Activated T-helper 1 cell treated with anti-CD3 and anti-CD28 coated beads, Interleukin-12 subunit alpha, Interleukin-12 subunit beta, Interleukin-2, Interleukin-4 antibody, amounts not matched to agents 30 ng/mL and 10 ng/mL and 1 ng/mL, durations not matched to agents 14 hours and 24 hours and 36 hours (primary cell): ENCODE results near the gene PHACTR3. TPM values are rescaled to one million over a fixed set of nuclear protein-coding genes. Genes with fewer than 3 reads are reported as not detected.
"Not testable (repeated sequence)": the region's sequence is repeated elsewhere in the genome, so short reads cannot be mapped to it uniquely, and the experiment has no call there.

Experiments
- DNase-seq: peaks from one replicate; pipeline ENCODE4 v3.0.0; 2021; ENCODE audit warnings: low spot score
- H3K27ac Mint-ChIP-seq: one replicate; pipeline ENCODE4 v1.8.0; 2021; ENCODE audit warnings: mild to moderate bottlenecking, mixed read lengths
- H3K27me3 Mint-ChIP-seq: one replicate; pipeline ENCODE4 v1.8.0; 2022; ENCODE audit warnings: mild to moderate bottlenecking, moderate library complexity, mixed read lengths; ENCODE audit not compliant: insufficient read depth
- H3K36me3 Mint-ChIP-seq: one replicate; pipeline ENCODE4 v1.8.0; 2021; ENCODE audit warnings: low read depth, mixed read lengths
- H3K4me1 Mint-ChIP-seq: one replicate; pipeline ENCODE4 v1.8.0; 2021; ENCODE audit warnings: low read depth, mixed read lengths
- H3K4me3 Mint-ChIP-seq: one replicate; pipeline ENCODE4 v1.8.0; 2021; ENCODE audit warnings: mild to moderate bottlenecking, moderate library complexity, mixed read lengths
- H3K9me3 Mint-ChIP-seq: one replicate; pipeline ENCODE4 v1.8.0; 2021; ENCODE audit warnings: mixed read lengths
- intact Hi-C: fragments of 100-400 bp; cut with micrococcal nuclease; formaldehyde crosslinking; loops from one replicate; pipeline ENCODE4 v1.15.1; 2024
- total RNA-seq: library from RNA; stranded (reverse); gene quantifications from 2 replicates; pipeline ENCODE4 v1.2.3, GENCODE V29; 2022

Gene PHACTR3
- total RNA-seq: not detected in 2 replicates

GRCh38 chr20:59603781-59604541, at the start of gene PHACTR3:
Gene PHACTR3, plus strand, starts transcription at chr20:59604540. Its CDS starts 475 bp downstream, at chr20:59605015.
- H3K36me3 Mint-ChIP-seq: no peaks in the 10 kb centered on the region
- intact Hi-C loops: no loop called here
- H3K27ac Mint-ChIP-seq: no peak within 1 kb of the TSS
- no peak within 1 kb of the TSS for H3K4me3 Mint-ChIP-seq
- no peaks in the 10 kb centered on the region for H3K9me3 Mint-ChIP-seq
- no peak for DNase-seq
- peaks cover 52% of the 10 kb centered on the region for H3K27me3 Mint-ChIP-seq
- H3K4me1 Mint-ChIP-seq: no peaks in the 10 kb centered on the region

- H3K4me1 Mint-ChIP-seq: not testable (repeated sequence)
Measured at GRCh38 chr20:59557733-59558529, 46.4 kb upstream of the PHACTR3 start.

DNA sequence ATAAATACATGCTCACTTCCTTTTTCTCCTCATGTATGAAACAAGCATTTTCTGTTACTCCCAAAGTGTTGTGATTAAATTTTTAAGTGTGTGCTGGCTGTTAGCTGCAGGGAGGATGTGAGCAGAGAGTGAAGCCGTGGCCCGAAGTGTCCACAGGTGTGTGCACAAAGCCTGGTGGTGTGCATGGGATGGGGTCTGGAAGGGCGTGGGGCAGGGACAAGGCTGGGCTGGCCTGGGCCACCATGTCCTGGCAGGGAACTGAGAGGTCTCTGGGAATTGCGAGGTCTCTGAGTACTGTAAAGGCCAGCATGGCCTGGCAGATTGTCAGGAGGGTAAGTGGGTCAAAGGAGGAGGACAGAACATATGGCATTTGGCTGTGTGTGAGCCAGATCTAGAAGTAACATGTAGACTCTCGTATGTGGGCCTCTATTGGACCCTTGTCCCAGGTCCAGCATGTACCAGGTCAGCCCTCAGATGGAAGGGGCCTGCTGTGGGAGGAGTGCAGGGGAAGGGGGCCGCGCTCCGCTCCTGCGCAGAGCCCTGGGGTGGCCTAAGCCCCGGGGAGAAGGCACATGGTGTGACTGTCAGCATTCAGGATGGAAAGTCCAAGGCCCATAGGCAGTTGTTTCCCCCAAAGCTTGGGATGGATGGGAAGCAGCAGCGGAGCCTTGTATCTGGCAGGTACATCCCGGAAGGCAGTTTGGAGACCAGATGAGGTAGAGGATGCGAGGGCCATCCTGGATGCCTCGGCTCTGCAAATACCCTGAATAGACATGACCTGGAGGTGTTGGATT, 45.1 kb upstream of the PHACTR3 start:
- no peak overlapping the region for H3K4me3 Mint-ChIP-seq
- intact Hi-C loops: no loop called here
- H3K27me3 Mint-ChIP-seq: peaks cover 10% of the 10 kb centered on the region
- no peaks in the 10 kb centered on the region for H3K4me1 Mint-ChIP-seq
- no peaks in the 10 kb centered on the region for H3K9me3 Mint-ChIP-seq
- no peaks in the 10 kb centered on the region for H3K36me3 Mint-ChIP-seq
- DNase-seq: no peak
- H3K27ac Mint-ChIP-seq: no peak overlapping the region

More at GRCh38 chr20:59557733-59558529, 46.4 kb upstream of the PHACTR3 start:
- intact Hi-C loops, H3K4me3 Mint-ChIP-seq, DNase-seq, H3K9me3 Mint-ChIP-seq, H3K27ac Mint-ChIP-seq, H3K36me3 Mint-ChIP-seq: not testable (repeated sequence)
- H3K27me3 Mint-ChIP-seq: peaks cover 11% of the 10 kb centered on the region

GRCh38 chr20:59559863-59560262, 44.5 kb upstream of the PHACTR3 start:
- DNase-seq: no peak
- Mint-ChIP-seq H3K4me3 (no peak overlapping the region), H3K36me3 (no peaks in the 10 kb centered on the region), H3K9me3 (no peaks in the 10 kb centered on the region), H3K27me3 (peaks cover 8% of the 10 kb centered on the region), H3K4me1 (no peaks in the 10 kb centered on the region), H3K27ac (no peak overlapping the region)
- intact Hi-C loops: no loop called here

- H3K36me3 Mint-ChIP-seq: no peaks in the 10 kb centered on the region
- H3K27me3 Mint-ChIP-seq: peaks cover 5% of the 10 kb centered on the region
- no peaks in the 10 kb centered on the region for H3K9me3 Mint-ChIP-seq
- intact Hi-C loops: no loop called here
- H3K27ac Mint-ChIP-seq: no peak overlapping the region
- no peaks in the 10 kb centered on the region for H3K4me1 Mint-ChIP-seq
- no peak overlapping the region for H3K4me3 Mint-ChIP-seq
- DNase-seq: no peak
Measured at GRCh38 chr20:59560588-59561227, 43.6 kb upstream of the PHACTR3 start.

- H3K9me3 Mint-ChIP-seq: no peaks in the 10 kb centered on the region
- H3K36me3 Mint-ChIP-seq: no peaks in the 10 kb centered on the region
- DNase-seq: no peak
- no peak overlapping the region for H3K4me3 Mint-ChIP-seq
- H3K27me3 Mint-ChIP-seq: peaks cover 2% of the 10 kb centered on the region
- no peak overlapping the region for H3K27ac Mint-ChIP-seq
- no peaks in the 10 kb centered on the region for H3K4me1 Mint-ChIP-seq
- intact Hi-C loops: no loop called here
Measured at GRCh38 chr20:59561228-59561605, 43.1 kb upstream of the PHACTR3 start.

DNA sequence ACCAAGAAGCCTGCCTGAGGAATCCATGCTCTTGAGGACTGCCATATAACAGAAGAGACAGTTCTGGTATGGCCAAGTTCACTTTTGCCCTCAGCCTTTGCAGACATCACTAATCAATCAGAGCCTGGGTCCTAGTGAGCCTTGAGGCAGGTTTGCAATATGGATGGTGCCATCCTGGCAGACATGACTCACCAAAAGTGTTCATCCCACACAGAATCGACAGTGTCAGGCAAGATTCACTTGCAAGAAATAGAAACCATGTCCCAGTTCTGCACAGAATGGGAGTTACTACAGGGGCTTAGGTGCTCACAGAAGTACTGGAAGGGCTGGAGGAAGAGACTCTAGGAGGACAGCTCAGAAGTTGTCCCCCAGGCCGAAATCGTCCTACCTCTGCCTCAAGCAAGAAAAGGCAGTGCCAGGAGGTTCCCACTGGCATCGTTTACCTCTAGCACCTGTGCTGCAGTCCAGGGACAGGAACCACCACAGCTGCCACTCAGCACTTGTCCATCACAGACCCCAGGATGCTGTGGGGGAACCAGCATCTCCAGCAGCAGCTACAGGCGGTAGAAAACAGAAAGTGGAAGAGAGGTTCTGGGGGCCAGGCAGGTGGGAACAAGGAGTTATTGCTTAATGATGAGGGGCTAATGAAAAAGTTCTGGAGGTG, 42.6 kb upstream of the PHACTR3 start:
- Mint-ChIP-seq H3K27ac (no peak overlapping the region), H3K27me3 (peaks cover 2% of the 10 kb centered on the region), H3K9me3 (no peaks in the 10 kb centered on the region), H3K4me1 (no peaks in the 10 kb centered on the region), H3K4me3 (no peak overlapping the region), H3K36me3 (no peaks in the 10 kb centered on the region)
- intact Hi-C loops: no loop called here
- DNase-seq: no peak

GRCh38 chr20:59564171-59564570, 40.2 kb upstream of the PHACTR3 start:
- H3K27me3 Mint-ChIP-seq: no peaks in the 10 kb centered on the region

GRCh38 chr20:59564943-59565342, 39.4 kb upstream of the PHACTR3 start:
- DNase-seq: no peak
- H3K9me3 Mint-ChIP-seq: no peaks in the 10 kb centered on the region
- no peaks in the 10 kb centered on the region for H3K36me3 Mint-ChIP-seq
- intact Hi-C loops: no loop called here
- H3K27ac Mint-ChIP-seq: no peak overlapping the region
- H3K4me3 Mint-ChIP-seq: no peak overlapping the region
- H3K27me3 Mint-ChIP-seq: peaks cover 2% of the 10 kb centered on the region
- H3K4me1 Mint-ChIP-seq: no peaks in the 10 kb centered on the region

More at GRCh38 chr20:59564171-59564570, 40.2 kb upstream of the PHACTR3 start:
- Mint-ChIP-seq H3K9me3 (no peaks in the 10 kb centered on the region), H3K4me1 (no peaks in the 10 kb centered on the region), H3K27ac (no peak overlapping the region), H3K36me3 (no peaks in the 10 kb centered on the region), H3K4me3 (no peak overlapping the region)
- no peak for DNase-seq
- intact Hi-C loops: no loop called here

GRCh38 chr20:59565768-59566461, 38.4 kb upstream of the PHACTR3 start:
- Mint-ChIP-seq H3K27me3 (peaks cover 10% of the 10 kb centered on the region), H3K36me3 (no peaks in the 10 kb centered on the region), H3K4me3 (no peak overlapping the region), H3K4me1 (no peaks in the 10 kb centered on the region), H3K9me3 (no peaks in the 10 kb centered on the region), H3K27ac (no peak overlapping the region)
- intact Hi-C loops: no loop called here
- no peak for DNase-seq

- H3K4me3 Mint-ChIP-seq: no peak overlapping the region
- no peak overlapping the region for H3K27ac Mint-ChIP-seq
- H3K36me3 Mint-ChIP-seq: no peaks in the 10 kb centered on the region
- intact Hi-C loops: no loop called here
- no peaks in the 10 kb centered on the region for H3K4me1 Mint-ChIP-seq
- no peaks in the 10 kb centered on the region for H3K9me3 Mint-ChIP-seq
- H3K27me3 Mint-ChIP-seq: peaks cover 14% of the 10 kb centered on the region
- no peak for DNase-seq
Measured at GRCh38 chr20:59566631-59567524, 37.5 kb upstream of the PHACTR3 start.
